ENCODE results near the gene SH3PXD2B. TPM values are rescaled to one million over a fixed set of nuclear protein-coding genes. Genes with fewer than 3 reads are reported as not detected.

Gene SH3PXD2B
- total and polyA plus RNA-seq, 2 of the 13 experiments (the other 11 are each of a cell fraction or from before 2014, with no cell fraction given): 3.4 to 4.6 TPM

- FAIRE-seq (no peak), ATAC-seq (no peak)
- 93% methylated on average over 3 of the region's 3 CpGs for WGBS (ENCODE audit: low lambda C conversion rate)
These were observed 76.9 kb downstream of the SH3PXD2B start for GRCh38 chr5:172377438-172377837.

GRCh38 chr5:172374783-172375182, 79.5 kb downstream of the SH3PXD2B start:
- peaks cover 0 to 4% of the 10 kb centered on the region in 2 experiments; a peak in 1 of 5 replicates for H3K36me3 ChIP-seq (replicated peaks in 1 of 2; ENCODE audit: control insufficient read depth in 1 of 2, insufficient read depth in 2 of 2, low read length in 2 of 2)

More at GRCh38 chr5:172377438-172377837, 76.9 kb downstream of the SH3PXD2B start:
- BruUV-seq (replicated peaks): no TSS peak
- in situ Hi-C loops (cut with HindIII; ENCODE audit: extremely low pct_ligation_motif_present, low pct_unique_long_range_greater_than_20kb): no loop called here
- H3K4me3 ChIP-seq (replicated peaks in 1 of 3; ENCODE audit: insufficient read depth in 1 of 3, low read depth in 2 of 3, low read length in 3 of 3): no peak overlapping the region
- TF ChIP-seq ZNF3 (CRISPR knock-in tag; IDR thresholded peaks at IDR 0.05) (no peak), ZNF768 (CRISPR knock-in tag; IDR thresholded peaks at IDR 0.05) (peak; percentile 17; the same call in 1 of the 2 replicates), ZNF333 (CRISPR knock-in tag; IDR thresholded peaks at IDR 0.05; ENCODE audit: borderline replicate concordance) (no peak), ZMYM3 (CRISPR knock-in tag; IDR thresholded peaks at IDR 0.05) (0 out of 2 replicates have a peak, but pooled peaks have one; percentile 31)
- no peak overlapping the region for H2AFZ ChIP-seq (ENCODE audit: low read length)
- intact Hi-C loops (cut with micrococcal nuclease; ENCODE audit: unreplicated experiment): no loop called here
- ChIA-PET POLR2A (no interaction called here), CTCF (ENCODE audit: low intra/inter-chr PET ratio, low total read pairs) (no interaction called here)
- H3K4me1 ChIP-seq (ENCODE audit: insufficient read depth, low read length): peaks cover 6% of the 10 kb centered on the region
- no peaks in the 10 kb centered on the region for H3K27me3 ChIP-seq (ENCODE audit: control insufficient read depth in 1 of 2, insufficient read depth in 2 of 2, low read length in 2 of 2)
- H4K20me1 ChIP-seq (ENCODE audit: insufficient read depth, low read length): no peaks in the 10 kb centered on the region
- H3K9me3 ChIP-seq (ENCODE audit: low read length): no peaks in the 10 kb centered on the region
- H3K27ac ChIP-seq (ENCODE audit: extremely low read length, insufficient read depth, low read length): no peak overlapping the region
- H3K36me3 ChIP-seq (replicated peaks in 1 of 2; ENCODE audit: control insufficient read depth in 1 of 2, insufficient read depth in 2 of 2, low read length in 2 of 2): peaks cover 4% of the 10 kb centered on the region in 2 experiments; a peak in 3 of 5 replicates
- H3K79me2 ChIP-seq (ENCODE audit: insufficient read depth, low read length): no peaks in the 10 kb centered on the region
- H3K9ac ChIP-seq (ENCODE audit: insufficient read depth, low read depth, low read length): no peak overlapping the region
- no peak overlapping the region for H3K4me2 ChIP-seq (ENCODE audit: low read depth, low read length)
- no peak for DNase-seq (ENCODE audit: low spot score)

More at GRCh38 chr5:172374783-172375182, 79.5 kb downstream of the SH3PXD2B start:
- BruUV-seq (replicated peaks): no TSS peak
- Histone ChIP-seq H2AFZ (ENCODE audit: low read length) (no peak overlapping the region), H3K9me3 (ENCODE audit: low read length) (peaks cover 15% of the 10 kb centered on the region), H3K9ac (ENCODE audit: insufficient read depth, low read depth, low read length) (no peak overlapping the region), H4K20me1 (ENCODE audit: insufficient read depth, low read length) (no peaks in the 10 kb centered on the region), H3K79me2 (ENCODE audit: insufficient read depth, low read length) (no peaks in the 10 kb centered on the region), H3K27ac (ENCODE audit: extremely low read length, insufficient read depth, low read length) (no peak overlapping the region), H3K4me2 (ENCODE audit: low read depth, low read length) (no peak overlapping the region), H3K27me3 (ENCODE audit: control insufficient read depth in 1 of 2, insufficient read depth in 2 of 2, low read length in 2 of 2) (no peaks in the 10 kb centered on the region), H3K4me1 (ENCODE audit: insufficient read depth, low read length) (no peaks in the 10 kb centered on the region), H3K4me3 (replicated peaks in 1 of 3; ENCODE audit: insufficient read depth in 1 of 3, low read depth in 2 of 3, low read length in 3 of 3) (no peak overlapping the region)
- no peak for FAIRE-seq
- 89% methylated on average over 6 of the region's 6 CpGs for WGBS (ENCODE audit: low lambda C conversion rate)
- peak; percentile 23; the same call in 1 of the 2 replicates for TF ChIP-seq ZMYM3 (CRISPR knock-in tag; IDR thresholded peaks at IDR 0.05)
- TF ChIP-seq ZNF768 (CRISPR knock-in tag; IDR thresholded peaks at IDR 0.05): peak; percentile 56; the same call in 1 of the 2 replicates
- no peak for TF ChIP-seq ZSCAN31 (CRISPR knock-in tag; IDR thresholded peaks at IDR 0.05; ENCODE audit: low read depth)
- TF ChIP-seq MTA1 (CRISPR knock-in tag; IDR thresholded peaks at IDR 0.05; ENCODE audit: borderline replicate concordance): no peak
- no peak for TF ChIP-seq PRDM10 (CRISPR knock-in tag; IDR thresholded peaks at IDR 0.05; ENCODE audit: low read depth)
- TF ChIP-seq ZNF790 (CRISPR knock-in tag; IDR thresholded peaks at IDR 0.05; ENCODE audit: borderline replicate concordance): no peak
- TF ChIP-seq ZNF713 (CRISPR knock-in tag; IDR thresholded peaks at IDR 0.05): no peak
- TF ChIP-seq CBX1 (IDR thresholded peaks at IDR 0.05; ENCODE audit: low read depth): no peak
- TF ChIP-seq ZNF17 (CRISPR knock-in tag; IDR thresholded peaks at IDR 0.05): no peak
- no peak for DNase-seq (ENCODE audit: low spot score)
- ChIA-PET CTCF (ENCODE audit: low intra/inter-chr PET ratio, low total read pairs) (no interaction called here), POLR2A (no interaction called here)
- no peak for ATAC-seq
- intact Hi-C loops (cut with micrococcal nuclease; ENCODE audit: unreplicated experiment): no loop called here
- in situ Hi-C loops (cut with HindIII; ENCODE audit: extremely low pct_ligation_motif_present, low pct_unique_long_range_greater_than_20kb): no loop called here
